Measurements from ENCODE around the gene CNGB1. TPM values are rescaled to one million over a fixed set of nuclear protein-coding genes. Genes with fewer than 3 reads are reported as not detected.

CNGB1 gene
- total RNA-seq, 4 donors from 2014 or later, result not detected

GRCh38 chr16:57865746-57866528 is 105.0 kb downstream of the CNGB1 start:
- TF ChIP-seq CTCF (IDR thresholded peaks at IDR 0.05) (no peak), POLR2A (IDR thresholded peaks at IDR 0.05) (no peak)
- H3K4me3 ChIP-seq, result no peak overlapping the region

GRCh38 chr16:57863434-57864160 is 107.3 kb downstream of the CNGB1 start:
- no peaks in the 10 kb centered on the region for H3K4me1 ChIP-seq
- intact Hi-C loops (cut with DNase I; ENCODE audit: low total_unique reads), result loop anchor here (10.0 kb wide), 1 partner anchor 109 kb away; no protein-coding TSS in a partner anchor
- no peaks in the 10 kb centered on the region for H3K27me3 ChIP-seq
- peak; percentile 52 to 69 for DNase-seq
- no peak overlapping the region for H3K4me3 ChIP-seq
- no peaks in the 10 kb centered on the region for H3K36me3 ChIP-seq
- H3K9me3 ChIP-seq, result no peaks in the 10 kb centered on the region
- no peak for TF ChIP-seq POLR2A (IDR thresholded peaks at IDR 0.05)
- peak; percentile 54 to 68 (median 62) for TF ChIP-seq CTCF (IDR thresholded peaks at IDR 0.05)
- no peak overlapping the region for H3K27ac ChIP-seq

More at GRCh38 chr16:57865746-57866528, 105.0 kb downstream of the CNGB1 start:
- Histone ChIP-seq H3K27ac (no peak overlapping the region), H3K4me1 (no peaks in the 10 kb centered on the region), H3K9me3 (no peaks in the 10 kb centered on the region), H3K36me3 (no peaks in the 10 kb centered on the region), H3K27me3 (no peaks in the 10 kb centered on the region)
- DNase-seq, result no peak
- intact Hi-C loops (cut with DNase I; ENCODE audit: low total_unique reads), result loop anchor here (10.0 kb wide), 1 partner anchor 111 kb away; no protein-coding TSS in a partner anchor

- H3K4me1 ChIP-seq, result no peaks in the 10 kb centered on the region
- intact Hi-C loops (cut with DNase I; ENCODE audit: low total_unique reads), result loop anchor here (10.0 kb wide), 1 partner anchor 108 kb away; no protein-coding TSS in a partner anchor
- no peaks in the 10 kb centered on the region for H3K36me3 ChIP-seq
- no peaks in the 10 kb centered on the region for H3K9me3 ChIP-seq
- no peak overlapping the region for H3K4me3 ChIP-seq
- TF ChIP-seq POLR2A (IDR thresholded peaks at IDR 0.05) (no peak), CTCF (IDR thresholded peaks at IDR 0.05) (no peak)
- DNase-seq, result no peak
- no peaks in the 10 kb centered on the region for H3K27me3 ChIP-seq
- no peak overlapping the region for H3K27ac ChIP-seq
Observed at GRCh38 chr16:57862698-57863433, 108.1 kb downstream of the CNGB1 start.

GRCh38 chr16:57859331-57859730 is 111.6 kb downstream of the CNGB1 start:
- Histone ChIP-seq H3K4me1 (no peaks in the 10 kb centered on the region), H3K36me3 (no peaks in the 10 kb centered on the region), H3K4me3 (no peak overlapping the region), H3K27me3 (no peaks in the 10 kb centered on the region), H3K27ac (no peak overlapping the region), H3K9me3 (peaks cover 0 to 6% of the 10 kb centered on the region in 2 donors)
- intact Hi-C loops (cut with DNase I; ENCODE audit: low total_unique reads), result no loop called here
- no peak for TF ChIP-seq POLR2A (IDR thresholded peaks at IDR 0.05)
- TF ChIP-seq CTCF (IDR thresholded peaks at IDR 0.05), result no peak
- DNase-seq, result no peak

Measured in uterus (tissue), 4 donors.